ENCODE measurements around the gene ARRB1. TPM values are rescaled to one million over a fixed set of nuclear protein-coding genes. Genes with fewer than 3 reads are reported as not detected.

Gene ARRB1
- total RNA-seq, 3 donors from 2014 or later, result 31.2 to 64.0 (median 42.3) TPM

GRCh38 chr11:75262961-75263852 is 88.3 kb downstream of the ARRB1 start:
- Histone ChIP-seq H3K9me3 (no peaks in the 10 kb centered on the region), H3K27ac (peak overlapping the region in 1 of 2 donors; percentile 58), H3K4me3 (no peak overlapping the region), H3K27me3 (no peaks in the 10 kb centered on the region), H3K4me1 (no peaks in the 10 kb centered on the region), H3K36me3 (no peaks in the 10 kb centered on the region)
- intact Hi-C loops (cut with DNase I; ENCODE audit: low total_unique reads), result no loop called here
- peak in 1 of 2 donors; percentile 49 for DNase-seq (ENCODE audit: low spot score in 2 of 2)
- TF ChIP-seq CTCF (IDR thresholded peaks at IDR 0.05), result no peak
- no peak for TF ChIP-seq POLR2A (IDR thresholded peaks at IDR 0.05)
- no peak for TF ChIP-seq POLR2AphosphoS5 (IDR thresholded peaks at IDR 0.05)

GRCh38 chr11:75262436-75262835 is 89.0 kb downstream of the ARRB1 start:
- DNase-seq (ENCODE audit: low spot score in 2 of 2), result peak in 1 of 2 donors; percentile 39
- Histone ChIP-seq H3K27me3 (no peaks in the 10 kb centered on the region), H3K4me3 (no peak overlapping the region), H3K4me1 (no peaks in the 10 kb centered on the region), H3K9me3 (no peaks in the 10 kb centered on the region), H3K36me3 (no peaks in the 10 kb centered on the region), H3K27ac (no peak overlapping the region)
- TF ChIP-seq CTCF (IDR thresholded peaks at IDR 0.05), result no peak
- no peak for TF ChIP-seq POLR2A (IDR thresholded peaks at IDR 0.05)
- intact Hi-C loops (cut with DNase I; ENCODE audit: low total_unique reads), result no loop called here

GRCh38 chr11:75261902-75262361 is 89.5 kb downstream of the ARRB1 start:
- H3K4me1 ChIP-seq, result no peaks in the 10 kb centered on the region
- no peaks in the 10 kb centered on the region for H3K36me3 ChIP-seq
- intact Hi-C loops (cut with DNase I; ENCODE audit: low total_unique reads), result no loop called here
- H3K27me3 ChIP-seq, result no peaks in the 10 kb centered on the region
- peak in 1 of 2 donors; percentile 22 for DNase-seq (ENCODE audit: low spot score in 2 of 2)
- H3K4me3 ChIP-seq, result no peak overlapping the region
- no peak for TF ChIP-seq POLR2AphosphoS5 (IDR thresholded peaks at IDR 0.05)
- TF ChIP-seq POLR2A (IDR thresholded peaks at IDR 0.05), result no peak
- no peak for TF ChIP-seq CTCF (IDR thresholded peaks at IDR 0.05)
- no peaks in the 10 kb centered on the region for H3K9me3 ChIP-seq
- H3K27ac ChIP-seq, result no peak overlapping the region

GRCh38 chr11:75260396-75261170 is 90.9 kb downstream of the ARRB1 start:
- no peak for DNase-seq (ENCODE audit: low spot score in 2 of 2)
- H3K27ac ChIP-seq, result no peak overlapping the region
- no peak for TF ChIP-seq POLR2AphosphoS5 (IDR thresholded peaks at IDR 0.05)
- no peak for TF ChIP-seq POLR2A (IDR thresholded peaks at IDR 0.05)
- TF ChIP-seq CTCF (IDR thresholded peaks at IDR 0.05), result no peak

GRCh38 chr11:75254326-75254725 is 97.1 kb downstream of the ARRB1 start:
- TF ChIP-seq POLR2AphosphoS5 (IDR thresholded peaks at IDR 0.05), result no peak
- TF ChIP-seq CTCF (IDR thresholded peaks at IDR 0.05), result no peak
- TF ChIP-seq POLR2A (IDR thresholded peaks at IDR 0.05), result no peak
- DNase-seq (ENCODE audit: low spot score in 2 of 2), result no peak
- Histone ChIP-seq H3K4me3 (no peak overlapping the region), H3K4me1 (no peaks in the 10 kb centered on the region), H3K36me3 (no peaks in the 10 kb centered on the region), H3K27ac (no peak overlapping the region), H3K27me3 (no peaks in the 10 kb centered on the region), H3K9me3 (no peaks in the 10 kb centered on the region)
- intact Hi-C loops (cut with DNase I; ENCODE audit: low total_unique reads), result no loop called here

More at GRCh38 chr11:75260396-75261170, 90.9 kb downstream of the ARRB1 start:
- intact Hi-C loops (cut with DNase I; ENCODE audit: low total_unique reads), result no loop called here
- Histone ChIP-seq H3K36me3 (no peaks in the 10 kb centered on the region), H3K9me3 (no peaks in the 10 kb centered on the region), H3K4me3 (no peak overlapping the region), H3K4me1 (no peaks in the 10 kb centered on the region), H3K27me3 (no peaks in the 10 kb centered on the region)
